Cardiac septum (tissue), 1 donor: ENCODE data around the gene FAHD1. TPM values are rescaled to one million over a fixed set of nuclear protein-coding genes. Genes with fewer than 3 reads are reported as not detected.

Source experiments
- DNase-seq: peaks from one replicate; pipeline ENCODE4 v3.0.0-alpha.2; 2020; ENCODE audit warnings: low spot score
- intact Hi-C: fragments of 100-400 bp; cut with DNase I; formaldehyde crosslinking; loops from one replicate; pipeline ENCODE4 v1.14.0; 2022
- total RNA-seq: library from RNA; stranded (reverse); fragmentation: NEBNext Ultra II Directional; extraction: Animal tissue kit (Norgen Biotek cat#: 25700); gene quantifications from one replicate; pipeline ENCODE4 v1.2.1, GENCODE V29; 2021
- donor health status: DM: no; HTN: no; CAD: no.

The FAHD1 gene
- total RNA-seq, 1 donor from 2014 or later = 20.5 TPM

- intact Hi-C loops = no loop called here
- DNase-seq = no peak
Observed at GRCh38 chr16:1809281-1809801, 17.7 kb upstream of the FAHD1 start.

DNA sequence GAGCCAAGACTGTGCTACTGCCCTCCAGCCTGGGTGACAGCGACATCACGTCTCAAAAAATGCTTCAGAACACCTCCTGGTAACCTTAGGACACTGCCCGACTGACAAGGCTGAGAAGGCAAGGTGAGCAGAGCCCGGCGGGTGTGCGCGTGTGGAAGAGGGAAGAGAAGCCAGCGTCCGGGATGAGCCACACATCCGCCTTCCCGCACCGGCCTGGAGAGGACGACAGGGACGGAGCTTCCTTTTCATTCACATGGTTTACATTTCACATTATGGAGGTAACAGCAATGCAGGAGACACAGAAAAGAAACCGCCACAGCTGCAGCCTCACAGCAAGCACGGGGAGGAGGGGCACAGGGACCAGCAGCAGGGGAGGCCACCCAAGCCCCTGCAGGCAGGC lies 16.9 kb upstream of the FAHD1 start:
- intact Hi-C loops = no loop called here
- DNase-seq = no peak

DNA sequence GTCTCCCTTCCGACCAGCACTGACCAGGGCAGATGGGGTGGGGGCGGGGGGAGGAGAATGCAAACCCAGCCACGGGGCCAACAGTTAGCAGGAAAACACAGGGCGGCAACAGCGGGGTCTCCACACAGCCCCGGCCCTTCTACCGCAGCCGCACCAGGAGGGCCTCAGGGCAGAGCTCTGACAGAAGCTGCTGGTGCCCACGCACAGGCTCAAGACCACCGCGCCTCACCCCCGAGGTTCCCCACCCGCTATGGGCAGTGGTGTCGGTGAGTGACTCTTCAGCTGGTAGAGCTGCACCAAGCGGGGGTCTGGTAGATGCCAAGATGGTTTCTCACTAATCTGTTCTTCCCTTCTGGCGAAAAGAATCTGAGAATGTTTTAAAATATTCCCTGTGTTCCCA lies 16.5 kb upstream of the FAHD1 start:
- intact Hi-C loops = no loop called here
- DNase-seq = no peak

GRCh38 chr16:1812732-1813163 lies 14.3 kb upstream of the FAHD1 start:
- DNase-seq = no peak
- intact Hi-C loops = no loop called here

DNA sequence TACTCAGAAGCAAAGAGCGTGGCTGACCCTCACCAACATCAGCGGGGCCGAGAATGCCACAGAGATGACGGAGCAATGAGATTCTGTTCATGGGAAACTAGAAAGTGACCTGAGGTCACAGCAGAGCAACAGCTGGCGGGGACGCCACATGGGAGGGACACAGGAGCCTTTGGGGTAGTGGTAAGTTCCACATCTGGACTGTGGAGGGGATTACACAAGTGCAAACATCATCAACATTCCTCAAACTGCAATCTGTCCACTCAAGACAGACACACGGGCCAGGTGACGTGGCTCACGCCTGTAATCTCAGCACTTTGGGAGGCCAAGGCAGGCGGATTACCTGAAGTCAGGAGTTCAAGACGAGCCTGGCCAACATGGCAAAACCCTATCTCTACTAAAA lies 11.5 kb upstream of the FAHD1 start:
- intact Hi-C loops = no loop called here
- no peak for DNase-seq

- intact Hi-C loops = no loop called here
- DNase-seq = no peak
Observed at GRCh38 chr16:1816396-1817275, 10.4 kb upstream of the FAHD1 start.

DNA sequence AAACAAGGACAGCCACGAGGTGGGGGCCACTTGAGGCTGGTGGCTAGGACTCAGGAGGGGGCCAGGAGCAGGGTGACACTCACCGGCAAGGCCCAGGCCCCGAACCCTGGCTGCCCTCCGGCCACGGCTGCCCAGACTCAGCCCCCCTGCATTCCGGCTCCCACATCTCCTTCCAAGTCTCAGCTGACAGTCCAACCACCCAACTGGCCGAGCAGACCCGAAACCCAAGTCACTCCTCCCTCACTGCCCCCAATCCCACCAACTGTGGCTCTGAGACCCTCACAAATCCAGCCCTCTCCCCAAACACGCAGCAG lies 9.8 kb upstream of the FAHD1 start:
- intact Hi-C loops = no loop called here
- DNase-seq = no peak

DNA sequence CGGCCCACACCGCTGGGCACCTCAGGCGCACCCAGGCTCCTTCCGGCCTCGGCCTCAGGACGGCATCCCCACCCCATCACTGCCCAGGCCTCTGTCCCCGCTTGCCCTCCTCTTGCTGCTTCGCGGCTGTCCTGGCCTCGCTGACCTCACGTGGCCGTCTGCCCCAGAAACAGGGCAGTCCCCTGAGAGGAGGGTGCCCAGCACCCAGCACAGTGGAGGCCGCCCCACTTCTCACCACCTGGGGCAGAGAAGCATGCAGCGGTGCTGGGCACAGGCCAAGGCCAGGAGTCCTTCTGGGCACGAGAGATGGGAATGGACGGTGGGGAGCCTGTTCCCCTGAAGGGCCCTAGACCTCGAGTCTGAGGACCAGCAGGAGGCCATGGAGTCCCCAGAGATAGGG lies 9.3 kb upstream of the FAHD1 start:
- DNase-seq = no peak
- intact Hi-C loops = no loop called here

- no peak for DNase-seq
- intact Hi-C loops = no loop called here
Observed at GRCh38 chr16:1818204-1818872, 8.7 kb upstream of the FAHD1 start.

DNA sequence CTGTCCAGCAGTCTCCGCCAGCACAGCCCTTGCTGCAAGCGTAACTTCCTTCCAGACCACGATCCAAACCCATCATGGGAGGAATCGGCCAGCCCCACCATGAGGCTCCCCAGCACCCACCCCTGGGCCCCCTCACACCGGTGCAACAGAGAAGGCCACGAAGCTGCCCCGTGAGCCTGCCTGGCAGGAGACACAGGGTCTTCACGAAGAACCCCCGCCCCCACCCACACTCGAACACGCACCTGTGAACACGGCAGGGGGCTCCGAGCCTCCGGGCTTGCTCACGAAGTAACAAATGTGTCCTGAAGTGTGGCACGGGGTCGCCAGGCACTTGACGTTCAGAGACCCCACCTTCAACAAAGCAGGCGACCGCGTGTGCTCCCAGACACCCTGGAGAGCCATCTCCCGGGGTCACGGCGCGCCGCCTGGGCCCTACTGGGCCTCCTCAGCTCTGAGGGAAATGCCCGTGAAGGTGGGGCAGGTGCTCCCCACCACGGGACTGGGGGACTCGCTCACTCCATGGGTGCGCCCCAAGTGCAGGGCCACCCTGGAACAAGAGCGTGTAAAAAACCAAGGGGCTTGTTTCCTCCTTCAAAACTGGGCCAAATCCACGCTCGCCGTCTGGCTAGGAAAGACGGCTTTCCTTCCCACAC lies 8.0 kb upstream of the FAHD1 start:
- intact Hi-C loops = no loop called here
- no peak for DNase-seq

DNA sequence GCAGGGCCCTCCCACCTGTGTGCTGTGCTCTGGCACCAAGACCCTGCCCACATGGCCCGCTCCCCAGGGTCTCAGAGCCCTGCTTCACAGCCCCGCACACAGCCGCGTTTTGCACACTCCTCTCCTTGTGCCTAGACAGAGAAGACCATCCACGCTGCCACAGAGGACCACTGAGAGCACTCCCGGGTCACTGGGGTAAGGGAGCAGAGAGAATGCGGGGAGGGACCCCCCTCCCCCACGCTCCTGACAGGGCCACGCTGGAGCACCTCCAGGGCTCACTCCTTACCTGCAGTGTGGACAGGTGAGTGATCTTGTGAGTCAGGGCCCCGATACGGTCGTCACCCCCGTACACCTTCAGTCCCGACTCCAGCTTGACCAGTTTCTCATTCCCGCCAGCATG lies 7.4 kb upstream of the FAHD1 start:
- DNase-seq = no peak
- intact Hi-C loops = loop anchor here (5.0 kb wide), 1 partner anchor 32 kb away; no protein-coding TSS in a partner anchor

GRCh38 chr16:1820096-1820945 lies 6.7 kb upstream of the FAHD1 start:
- intact Hi-C loops = loop anchor here (5.0 kb wide), 1 partner anchor 33 kb away; no protein-coding TSS in a partner anchor
- no peak for DNase-seq

GRCh38 chr16:1820946-1821290 lies 6.1 kb upstream of the FAHD1 start:
- intact Hi-C loops = loop anchor here (5.0 kb wide), 1 partner anchor 34 kb away; no protein-coding TSS in a partner anchor

GRCh38 chr16:1821861-1822611 lies 5.0 kb upstream of the FAHD1 start:
- intact Hi-C loops = loop anchor here (5.0 kb wide), 1 partner anchor 35 kb away; no protein-coding TSS in a partner anchor
- DNase-seq = no peak

More at GRCh38 chr16:1820946-1821290, 6.1 kb upstream of the FAHD1 start:
- no peak for DNase-seq

DNA sequence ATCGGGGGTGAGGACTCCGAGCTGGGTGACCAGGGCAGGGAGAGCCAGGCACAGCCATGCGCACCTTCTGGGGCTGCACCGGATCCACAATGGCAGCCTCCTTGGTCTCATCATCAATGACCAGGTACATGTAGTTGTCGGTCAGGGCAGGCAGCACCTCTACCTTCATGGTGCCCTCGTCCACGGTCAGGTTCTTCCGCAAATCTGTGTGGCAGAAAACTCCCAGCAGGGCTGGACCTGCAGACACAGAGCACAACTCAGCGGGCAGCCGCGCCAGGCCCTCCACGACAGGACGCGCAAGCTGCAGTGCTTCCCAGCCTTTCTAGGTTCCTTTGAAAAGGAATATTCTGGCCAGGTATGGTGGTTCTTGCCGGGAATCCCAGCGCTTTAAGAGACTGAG lies 4.2 kb upstream of the FAHD1 start:
- intact Hi-C loops = loop anchor here (5.0 kb wide), 1 partner anchor 36 kb away; no protein-coding TSS in a partner anchor
- no peak for DNase-seq

DNA sequence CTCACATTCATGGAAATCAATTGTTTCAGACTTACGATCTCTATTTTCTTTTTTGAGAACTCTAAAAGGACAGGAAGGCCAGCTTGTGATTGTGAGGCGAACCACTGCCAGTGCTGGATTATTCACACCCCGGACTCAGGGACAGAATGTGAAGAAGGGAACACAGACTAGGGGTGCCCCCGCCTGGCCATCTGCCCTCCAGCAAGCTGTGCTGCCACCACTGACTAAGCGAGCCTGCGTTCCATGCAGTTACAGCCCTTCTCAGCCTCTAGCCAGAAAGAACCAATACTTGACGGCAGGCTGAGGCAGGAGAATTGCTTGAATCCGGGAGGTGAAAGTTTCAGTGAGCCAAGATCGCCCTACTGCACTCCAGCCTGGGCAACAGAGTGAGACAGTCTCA lies 3.2 kb upstream of the FAHD1 start:
- intact Hi-C loops = loop anchor here (5.0 kb wide), 1 partner anchor 37 kb away; no protein-coding TSS in a partner anchor
- no peak for DNase-seq

GRCh38 chr16:1825381-1825863 lies 1.6 kb upstream of the FAHD1 start:
- no peak for DNase-seq
- intact Hi-C loops = loop anchor here (5.0 kb wide), 1 partner anchor 348 kb away; the partner anchor contains the start of gene CLCN7
